GM12801 (cell line): ENCODE measurements around the gene GALNT18.

Source experiments
- CTCF ChIP-seq: IDR thresholded peaks from one replicate; pipeline ENCODE4 v1.5.1; 2011; ENCODE audit warnings: control low read depth; ENCODE audit not compliant: insufficient read length; ENCODE audit errors: extremely low read depth

GALNT18 gene

GRCh38 chr11:11531131-11531908 lies 90.5 kb downstream of the GALNT18 start:
- TF ChIP-seq CTCF, result no peak

- no peak for TF ChIP-seq CTCF
These were observed 92.8 kb downstream of the GALNT18 start for GRCh38 chr11:11528986-11529385.

- TF ChIP-seq CTCF, result no peak
These were observed 96.5 kb downstream of the GALNT18 start for GRCh38 chr11:11525283-11525682.

GRCh38 chr11:11524436-11525061 lies 97.3 kb downstream of the GALNT18 start:
- no peak for TF ChIP-seq CTCF

- TF ChIP-seq CTCF, result no peak
These were observed 99.2 kb downstream of the GALNT18 start for GRCh38 chr11:11522591-11522990.

GRCh38 chr11:11521306-11522002 lies 100.4 kb downstream of the GALNT18 start:
- TF ChIP-seq CTCF, result no peak

- TF ChIP-seq CTCF, result no peak
These were observed 101.4 kb downstream of the GALNT18 start for GRCh38 chr11:11520231-11521015.
